HCT116 (cell line): ENCODE results near the gene PAX1. TPM values are rescaled to one million over a fixed set of nuclear protein-coding genes. Genes with fewer than 3 reads are reported as not detected.

Experiments used
- ATAC-seq: fragments of 200-7000 bp; cut with Tn5 transposase; 2 replicates; pipeline ENCODE4 v1.9.1; 2020; ENCODE audit warnings: mild to moderate bottlenecking, moderate library complexity
- BruUV-seq: library from RNA; stranded (reverse); fragments of 400-500 nt; replicated peaks from 2 replicates; lab custom pipeline; 2021; lab: Mats Ljungman, UMichigan
- CTCF ChIA-PET: fragments of 300-600 bp; sonication (Branson Sonifier 250); formaldehyde crosslinking; loops from one replicate; lab custom pipeline; 2021; ENCODE audit warnings: antibody characterized with exemption; lab: Charles Lee
- POLR2A ChIA-PET: fragments of 300-600, 350-600 bp; sonication (Branson Sonifier 250); formaldehyde crosslinking; loops from one replicate; lab custom pipeline; 2021; ENCODE audit warnings: antibody characterized with exemption; lab: Charles Lee
- RAD21 ChIA-PET, 2 experiments: fragments of 300-600 bp; sonication (Branson Sonifier 250); formaldehyde crosslinking; loops; one replicate each; lab custom pipeline; 2023; ENCODE audit warnings: low total read pairs in 2 of 2; ENCODE audit not compliant: uncharacterized antibody in 2 of 2, unreplicated experiment in 2 of 2, low non-redundant PET in 1 of 2; lab: Charles Lee
- DNase-seq: peaks from one replicate; pipeline ENCODE4 v3.0.0-alpha.2; 2010; ENCODE audit warnings: low read depth, low spot score
- H2AFZ ChIP-seq: fragments of 200-600 bp; shearing (Covaris generic), sonication (generic); 2 replicates; pipeline ENCODE4 v1.6.1; 2017; ENCODE audit warnings: low read depth, mixed run types, mixed read lengths, antibody characterized with exemption, low read length; ENCODE audit not compliant: poor library complexity, severe bottlenecking
- H3K27ac ChIP-seq: 2 replicates; pipeline ENCODE4 v1.5.1; 2012; ENCODE audit warnings: low read depth, low read length
- H3K27me3 ChIP-seq: fragments of 200-600 bp; sonication (generic); 2 replicates; pipeline ENCODE4 v1.6.1; 2016; ENCODE audit warnings: mixed run types, low read length, mixed read lengths; ENCODE audit not compliant: insufficient read depth
- H3K36me3 ChIP-seq, 2 experiments: fragments of 200-500 bp in 1 of 2; fragments of 200-600 bp in 1 of 2; sonication (Bioruptor generic) in 1 of 2; sonication (generic) in 1 of 2; 2 replicates each; pipeline versions ENCODE4 v1.5.1 to v1.6.1; 2014 to 2016; ENCODE audit warnings: low read length in 2 of 2, inconsistent platforms in 1 of 2, mixed read lengths in 1 of 2, mixed run types in 1 of 2; ENCODE audit not compliant: insufficient read depth in 2 of 2, control insufficient read depth in 1 of 2
- H3K4me1 ChIP-seq, 2 experiments: fragments of 200-600 bp in 1 of 2; sonication (generic) in 1 of 2; 2 replicates each; pipeline versions ENCODE4 v1.5.1 to v1.6.1; 2012 to 2017; ENCODE audit warnings: low read length in 2 of 2, inconsistent platforms in 1 of 2, mild to moderate bottlenecking in 1 of 2, mixed read lengths in 1 of 2, mixed run types in 1 of 2, moderate library complexity in 1 of 2; ENCODE audit not compliant: insufficient read depth in 2 of 2, control insufficient read depth in 1 of 2
- H3K4me2 ChIP-seq: fragments of 200-600 bp; sonication (generic); 2 replicates; pipeline ENCODE4 v1.6.1; 2017; ENCODE audit warnings: mixed run types, low read length, mixed read lengths
- H3K4me3 ChIP-seq, 2 experiments: fragments of 200-600 bp in 1 of 2; sonication (generic) in 1 of 2; replicated peaks in 1 of 2; 2 replicates each; pipeline ENCODE4 v1.5.1; 2011 to 2016; ENCODE audit warnings: low read length in 2 of 2, control low read depth in 1 of 2, low read depth in 1 of 2, mild to moderate bottlenecking in 1 of 2, mixed read lengths in 1 of 2, mixed run types in 1 of 2
- H3K79me2 ChIP-seq: fragments of 200-600 bp; sonication (generic); 2 replicates; pipeline ENCODE4 v1.6.1; 2017; ENCODE audit warnings: mild to moderate bottlenecking, mixed run types, low read length, moderate library complexity, mixed read lengths; ENCODE audit not compliant: insufficient read depth
- H3K9ac ChIP-seq: fragments of 200-600 bp; sonication (generic); 2 replicates; pipeline ENCODE4 v1.6.1; 2016; ENCODE audit warnings: low read length, mixed read lengths
- H3K9me2 ChIP-seq: fragments of 200-600 bp; sonication (generic), shearing (Covaris generic); 2 replicates; pipeline ENCODE4 v1.6.1; 2017; ENCODE audit warnings: mixed run types, mild to moderate bottlenecking, moderate library complexity; ENCODE audit not compliant: insufficient read depth
- H3K9me3 ChIP-seq, 2 experiments: fragments of 200-500 bp in 1 of 2; fragments of 200-600 bp in 1 of 2; sonication (Bioruptor generic) in 1 of 2; sonication (generic) in 1 of 2; 2 replicates each; pipeline ENCODE4 v1.6.1; 2014 to 2017; ENCODE audit warnings: low read length in 2 of 2, mixed read lengths in 2 of 2, inconsistent platforms in 1 of 2, low read depth in 1 of 2, mild to moderate bottlenecking in 1 of 2, mixed run types in 1 of 2, moderate library complexity in 1 of 2; ENCODE audit not compliant: control insufficient read depth in 1 of 2, insufficient read depth in 1 of 2
- H4K20me1 ChIP-seq: fragments of 200-600 bp; sonication (generic), shearing (Covaris generic); 2 replicates; pipeline ENCODE4 v1.6.1; 2017; ENCODE audit warnings: mixed run types, mild to moderate bottlenecking, moderate library complexity; ENCODE audit not compliant: insufficient read depth
- ATF3 ChIP-seq: IDR thresholded peaks from 2 replicates; pipeline ENCODE4 v1.6.1; 2012
- CBX3 ChIP-seq: IDR thresholded peaks from 2 replicates; pipeline ENCODE4 v1.6.1; 2012; ENCODE audit warnings: low read depth
- CEBPB ChIP-seq: IDR thresholded peaks from 2 replicates; pipeline ENCODE4 v1.6.1; 2012; ENCODE audit warnings: low read depth
- CTCF ChIP-seq, 3 experiments: fragments of 200-600 bp in 1 of 3; sonication (generic) in 1 of 3; IDR thresholded peaks in 2 of 3; conservative IDR thresholded peaks in 1 of 3; 2 replicates each; pipeline ENCODE4 v1.5.1; 2012 to 2017; ENCODE audit warnings: low read depth in 2 of 3, low read length in 2 of 3, antibody characterized with exemption in 1 of 3, borderline replicate concordance in 1 of 3, control low read depth in 1 of 3, mild to moderate bottlenecking in 1 of 3, mixed read lengths in 1 of 3, mixed run types in 1 of 3, moderate library complexity in 1 of 3; ENCODE audit not compliant: insufficient read depth in 1 of 3
- EGR1 ChIP-seq: IDR thresholded peaks from 2 replicates; pipeline ENCODE4 v1.6.1; 2012; ENCODE audit warnings: low read depth
- ELF1 ChIP-seq: IDR thresholded peaks from 2 replicates; pipeline ENCODE4 v1.6.1; 2012; ENCODE audit warnings: low read depth, borderline replicate concordance
- EZH2 ChIP-seq: fragments of 200-600 bp; sonication (generic); IDR thresholded peaks from 2 replicates; pipeline ENCODE4 v1.6.1; 2017; ENCODE audit warnings: antibody characterized with exemption, mixed run types
- EZH2phosphoT487 ChIP-seq: fragments of 200-600 bp; IDR thresholded peaks from 2 replicates; pipeline ENCODE4 v1.6.1; 2018; ENCODE audit warnings: antibody characterized with exemption, borderline replicate concordance
- FOSL1 ChIP-seq: IDR thresholded peaks from 2 replicates; pipeline ENCODE4 v1.6.1; 2012; ENCODE audit warnings: low read depth
- JUND ChIP-seq: IDR thresholded peaks from 2 replicates; pipeline ENCODE4 v1.6.1; 2012
- MAX ChIP-seq: IDR thresholded peaks from 2 replicates; pipeline ENCODE4 v1.6.1; 2012
- POLR2A ChIP-seq: IDR thresholded peaks from 2 replicates; pipeline ENCODE4 v1.7.0; 2011; ENCODE audit warnings: borderline replicate concordance; ENCODE audit not compliant: insufficient read depth, insufficient read length; ENCODE audit errors: extremely low read depth
- POLR2AphosphoS5 ChIP-seq: IDR thresholded peaks from 2 replicates; pipeline ENCODE4 v1.6.1; 2011; ENCODE audit warnings: mild to moderate bottlenecking, low read depth, low read length, moderate library complexity
- RAD21 ChIP-seq: IDR thresholded peaks from 2 replicates; pipeline ENCODE4 v1.6.1; 2012; ENCODE audit warnings: low read depth, mild to moderate bottlenecking
- SIN3A ChIP-seq: IDR thresholded peaks from 2 replicates; pipeline ENCODE4 v1.6.1; 2012; ENCODE audit warnings: low read depth
- SP1 ChIP-seq: IDR thresholded peaks from 2 replicates; pipeline ENCODE4 v1.6.1; 2012; ENCODE audit warnings: low read depth
- YY1 ChIP-seq: IDR thresholded peaks from 2 replicates; pipeline ENCODE4 v1.6.1; 2011; ENCODE audit warnings: low read length, low read depth, moderate library complexity, mild to moderate bottlenecking; ENCODE audit not compliant: insufficient replicate concordance; ENCODE audit errors: extremely low read depth
- ZBTB33 ChIP-seq: IDR thresholded peaks from 2 replicates; pipeline ENCODE4 v1.6.1; 2011; ENCODE audit warnings: mild to moderate bottlenecking, low read length, moderate library complexity; ENCODE audit not compliant: insufficient replicate concordance; ENCODE audit errors: extremely low read depth
- ZFX ChIP-seq: fragments of 450-650 bp; IDR thresholded peaks from 2 replicates; pipeline ENCODE4 v1.6.1; 2017
- intact Hi-C: fragments of 100-400 bp; cut with micrococcal nuclease; formaldehyde crosslinking; loops from 2 replicates; pipeline ENCODE4 v1.10.0; 2022
- total RNA-seq: library from RNA; stranded (reverse); gene quantifications from one replicate; pipeline ENCODE4 v1.2.1, GENCODE V29; 2021; ENCODE audit not compliant: unreplicated experiment
- TF ChIP-seq, protein P1 (sequence below): IDR thresholded peaks from 2 replicates; pipeline ENCODE4 v1.6.1; 2012; ENCODE audit warnings: low read depth

PAX1 gene
- total RNA-seq, 1 experiment from 2014 or later, result not detected

DNA sequence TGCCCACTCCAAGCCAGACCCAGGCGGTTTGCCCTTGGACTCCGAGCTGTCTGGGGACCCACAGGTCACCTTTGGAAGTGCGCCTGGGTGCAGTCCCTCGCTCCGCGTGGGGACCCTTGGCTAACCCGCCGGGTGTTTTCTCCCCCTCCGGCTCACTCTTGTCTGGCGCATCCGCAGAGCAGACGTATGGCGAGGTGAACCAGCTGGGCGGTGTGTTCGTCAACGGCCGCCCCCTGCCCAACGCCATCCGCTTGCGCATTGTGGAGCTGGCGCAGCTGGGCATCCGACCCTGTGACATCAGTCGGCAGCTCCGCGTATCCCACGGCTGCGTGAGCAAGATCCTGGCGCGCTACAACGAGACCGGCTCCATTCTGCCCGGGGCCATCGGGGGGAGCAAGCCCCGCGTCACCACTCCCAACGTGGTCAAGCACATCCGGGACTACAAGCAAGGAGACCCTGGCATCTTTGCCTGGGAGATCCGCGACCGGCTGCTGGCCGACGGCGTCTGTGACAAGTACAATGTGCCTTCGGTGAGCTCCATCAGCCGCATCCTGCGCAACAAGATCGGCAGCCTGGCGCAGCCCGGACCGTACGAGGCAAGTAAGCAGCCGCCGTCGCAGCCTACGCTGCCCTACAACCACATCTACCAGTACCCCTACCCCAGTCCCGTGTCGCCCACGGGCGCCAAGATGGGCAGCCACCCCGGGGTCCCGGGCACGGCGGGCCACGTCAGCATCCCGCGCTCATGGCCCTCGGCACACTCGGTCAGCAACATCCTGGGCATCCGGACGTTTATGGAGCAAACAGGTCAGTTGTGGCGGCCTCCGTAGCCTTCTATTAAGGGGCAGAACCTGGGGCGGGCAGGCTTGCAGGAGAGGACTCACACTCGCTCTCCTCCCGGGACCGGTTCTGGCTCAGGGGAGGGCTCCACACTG lies 1.1 kb downstream of the PAX1 start:
- ChIA-PET CTCF (no interaction called here), POLR2A (no interaction called here)
- no TSS peak for BruUV-seq

More for the DNA sequence above, 1.1 kb downstream of the PAX1 start:
- Histone ChIP-seq H3K27ac (no peak overlapping the region), H3K27me3 (no peaks in the 10 kb centered on the region), H3K36me3 (no peaks in the 10 kb centered on the region), H3K4me2 (no peak overlapping the region), H3K9me3 (no peaks in the 10 kb centered on the region), H3K9me2 (no peaks in the 10 kb centered on the region), H3K4me3 (no peak overlapping the region), H3K9ac (no peak overlapping the region)
- ATAC-seq, result no peak
- RAD21 ChIA-PET, result no interaction called here
- TF ChIP-seq ELF1 (no peak), EZH2phosphoT487 (no peak), CEBPB (no peak), JUND (no peak), ZFX (no peak), CBX3 (no peak), SP1 (no peak), FOSL1 (no peak), POLR2AphosphoS5 (no peak), ATF3 (no peak), ZBTB33 (no peak), RAD21 (no peak), EGR1 (no peak), CTCF (IDR thresholded peaks at IDR 0.05 in 2 of 3, conservative IDR thresholded peaks at IDR 0.05 in 1 of 3; ENCODE audit: borderline replicate concordance in 1 of 3, insufficient read depth in 1 of 3, low read depth in 2 of 3, low read length in 2 of 3) (no peak), SIN3A (no peak), MAX (no peak), EZH2 (no peak), YY1 (no peak), POLR2A (no peak)
- TF ChIP-seq, protein P1, sequence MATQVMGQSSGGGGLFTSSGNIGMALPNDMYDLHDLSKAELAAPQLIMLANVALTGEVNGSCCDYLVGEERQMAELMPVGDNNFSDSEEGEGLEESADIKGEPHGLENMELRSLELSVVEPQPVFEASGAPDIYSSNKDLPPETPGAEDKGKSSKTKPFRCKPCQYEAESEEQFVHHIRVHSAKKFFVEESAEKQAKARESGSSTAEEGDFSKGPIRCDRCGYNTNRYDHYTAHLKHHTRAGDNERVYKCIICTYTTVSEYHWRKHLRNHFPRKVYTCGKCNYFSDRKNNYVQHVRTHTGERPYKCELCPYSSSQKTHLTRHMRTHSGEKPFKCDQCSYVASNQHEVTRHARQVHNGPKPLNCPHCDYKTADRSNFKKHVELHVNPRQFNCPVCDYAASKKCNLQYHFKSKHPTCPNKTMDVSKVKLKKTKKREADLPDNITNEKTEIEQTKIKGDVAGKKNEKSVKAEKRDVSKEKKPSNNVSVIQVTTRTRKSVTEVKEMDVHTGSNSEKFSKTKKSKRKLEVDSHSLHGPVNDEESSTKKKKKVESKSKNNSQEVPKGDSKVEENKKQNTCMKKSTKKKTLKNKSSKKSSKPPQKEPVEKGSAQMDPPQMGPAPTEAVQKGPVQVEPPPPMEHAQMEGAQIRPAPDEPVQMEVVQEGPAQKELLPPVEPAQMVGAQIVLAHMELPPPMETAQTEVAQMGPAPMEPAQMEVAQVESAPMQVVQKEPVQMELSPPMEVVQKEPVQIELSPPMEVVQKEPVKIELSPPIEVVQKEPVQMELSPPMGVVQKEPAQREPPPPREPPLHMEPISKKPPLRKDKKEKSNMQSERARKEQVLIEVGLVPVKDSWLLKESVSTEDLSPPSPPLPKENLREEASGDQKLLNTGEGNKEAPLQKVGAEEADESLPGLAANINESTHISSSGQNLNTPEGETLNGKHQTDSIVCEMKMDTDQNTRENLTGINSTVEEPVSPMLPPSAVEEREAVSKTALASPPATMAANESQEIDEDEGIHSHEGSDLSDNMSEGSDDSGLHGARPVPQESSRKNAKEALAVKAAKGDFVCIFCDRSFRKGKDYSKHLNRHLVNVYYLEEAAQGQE, result no peak
- TF ChIP-seq, all 23 proteins: peak for 0
- no peaks in the 10 kb centered on the region for H4K20me1 ChIP-seq
- no peaks in the 10 kb centered on the region for H3K4me1 ChIP-seq
- H2AFZ ChIP-seq, result no peak overlapping the region
- intact Hi-C loops, result no loop called here
- no peak for DNase-seq
- no peaks in the 10 kb centered on the region for H3K79me2 ChIP-seq
